ENCODE data around the gene GRIK5.

Gene GRIK5

DNA sequence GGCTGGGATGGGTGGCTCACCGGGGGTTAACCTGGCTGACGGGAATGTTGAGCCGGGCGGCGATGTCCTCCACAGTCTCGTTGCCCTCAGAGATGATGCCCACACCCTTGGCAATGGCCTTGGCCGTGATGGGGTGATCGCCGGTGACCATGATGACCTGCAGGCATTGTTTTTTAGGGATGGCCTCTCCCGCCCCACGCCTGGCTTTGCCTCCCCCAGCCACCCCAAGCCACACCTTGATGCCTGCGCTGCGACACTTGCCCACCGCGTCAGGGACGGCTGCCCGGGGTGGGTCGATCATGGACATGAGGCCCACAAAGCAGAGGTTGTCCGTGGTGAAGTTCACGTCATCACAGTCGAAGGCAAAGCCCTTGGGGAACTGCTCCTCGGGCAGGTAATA, 92.1 kb downstream of the GRIK5 start:
- no peak for DNase-seq (ENCODE audit: low read depth)
- TF ChIP-seq CTCF (IDR thresholded peaks at IDR 0.05; ENCODE audit: control insufficient read depth, extremely low read depth, insufficient read depth) = no peak
- H3K4me3 ChIP-seq (ENCODE audit: low read depth, low read length) = no peak overlapping the region

GRCh38 chr19:41974652-41975051, 95.4 kb downstream of the GRIK5 start:
- no peak for DNase-seq (ENCODE audit: low read depth)

GRCh38 chr19:41971363-41971762, 98.6 kb downstream of the GRIK5 start:
- no peak overlapping the region for H3K4me3 ChIP-seq (ENCODE audit: low read depth, low read length)
- TF ChIP-seq CTCF (IDR thresholded peaks at IDR 0.05; ENCODE audit: control insufficient read depth, extremely low read depth, insufficient read depth) = no peak
- no peak for DNase-seq (ENCODE audit: low read depth)

More at GRCh38 chr19:41974652-41975051, 95.4 kb downstream of the GRIK5 start:
- no peak overlapping the region for H3K4me3 ChIP-seq (ENCODE audit: low read depth, low read length)
- TF ChIP-seq CTCF (IDR thresholded peaks at IDR 0.05; ENCODE audit: control insufficient read depth, extremely low read depth, insufficient read depth) = no peak

GRCh38 chr19:41969772-41970458, 100.1 kb downstream of the GRIK5 start:
- TF ChIP-seq CTCF (IDR thresholded peaks at IDR 0.05; ENCODE audit: control insufficient read depth, extremely low read depth, insufficient read depth) = no peak
- DNase-seq (ENCODE audit: low read depth) = no peak
- no peak overlapping the region for H3K4me3 ChIP-seq (ENCODE audit: low read depth, low read length)

DNA sequence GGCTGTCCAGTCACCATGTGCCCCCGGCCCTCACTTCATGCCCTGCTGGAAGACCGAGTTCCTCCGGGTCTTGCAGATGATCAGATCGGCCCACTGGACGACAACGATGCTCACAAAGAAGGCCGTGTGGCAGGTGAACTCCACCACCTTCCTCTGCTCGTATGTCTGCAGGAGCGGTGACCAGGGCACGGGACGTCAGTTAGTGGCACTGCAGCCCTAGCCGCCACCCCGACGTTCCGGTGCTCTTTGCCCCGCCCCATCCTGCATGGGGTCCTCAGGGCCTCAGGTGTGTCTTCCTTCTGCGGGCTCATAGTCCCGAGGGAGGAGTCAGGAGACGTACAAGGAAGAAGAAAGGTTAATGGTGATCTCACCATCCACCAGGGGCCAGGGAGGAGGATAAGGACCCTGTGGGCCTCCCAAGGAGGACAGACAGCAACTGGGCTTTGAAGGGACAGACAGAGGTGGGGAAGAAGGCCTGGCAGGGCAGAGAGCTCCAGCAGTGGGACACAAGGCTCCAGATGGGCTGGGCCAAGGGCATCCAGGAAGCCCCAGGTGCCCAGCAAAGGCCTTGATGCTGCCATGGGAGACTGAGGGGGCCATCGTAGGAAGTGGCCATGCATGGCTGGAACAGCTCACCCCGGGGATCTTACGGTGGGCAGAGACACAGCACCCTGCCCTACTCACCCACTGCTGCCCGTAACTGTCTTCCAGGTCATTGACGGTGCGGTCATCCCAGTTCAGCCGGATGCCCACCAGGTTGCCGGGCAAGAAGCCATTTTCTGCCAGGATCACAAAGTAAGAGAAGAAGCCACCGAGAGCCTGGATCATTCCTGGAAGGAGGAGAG, 101.0 kb downstream of the GRIK5 start:
- no peak overlapping the region for H3K4me3 ChIP-seq (ENCODE audit: low read depth, low read length)
- no peak for TF ChIP-seq CTCF (IDR thresholded peaks at IDR 0.05; ENCODE audit: control insufficient read depth, extremely low read depth, insufficient read depth)
- no peak for DNase-seq (ENCODE audit: low read depth)

- DNase-seq (ENCODE audit: low read depth) = no peak
- TF ChIP-seq CTCF (IDR thresholded peaks at IDR 0.05; ENCODE audit: control insufficient read depth, extremely low read depth, insufficient read depth) = no peak
- no peak overlapping the region for H3K4me3 ChIP-seq (ENCODE audit: low read depth, low read length)
Measured at GRCh38 chr19:41967054-41967783, 102.8 kb downstream of the GRIK5 start.
